IMR-90 (cell line): ENCODE measurements around the gene CLOCK. TPM values are rescaled to one million over a fixed set of nuclear protein-coding genes. Genes with fewer than 3 reads are reported as not detected.

ENCODE experiments used
- ATAC-seq: fragments of 200-7000 bp; cut with Tn5 transposase; 2 replicates; pipeline ENCODE4 v1.9.1; 2020; ENCODE audit warnings: low read depth, mild to moderate bottlenecking, moderate library complexity
- BruUV-seq: library from RNA; stranded (reverse); fragments of 400-500 nt; replicated peaks from 2 replicates; lab custom pipeline; 2021; lab: Mats Ljungman, UMichigan
- CTCF ChIA-PET: fragments of 300-600 bp; formaldehyde crosslinking; extraction: SDS; loops from one replicate; lab custom pipeline; 2021; ENCODE audit warnings: antibody characterized with exemption; lab: Yijun Ruan, JAX
- POLR2A ChIA-PET: fragments of 300-600 bp; sonication (Branson Sonifier 250); formaldehyde crosslinking; loops from one replicate; lab custom pipeline; 2022; ENCODE audit warnings: antibody characterized with exemption; ENCODE audit not compliant: unreplicated experiment; lab: Charles Lee
- DNase-seq: peaks from one replicate; pipeline ENCODE4 v3.0.0; 2013
- H2AFZ ChIP-seq: replicated peaks from 2 replicates; pipeline ENCODE3; 2013; ENCODE audit warnings: low read length, mild to moderate bottlenecking; ENCODE audit not compliant: poor library complexity
- H2AK5ac ChIP-seq: 2 replicates; pipeline ENCODE4 v1.6.1; 2013; ENCODE audit warnings: low read depth, low read length, inconsistent platforms
- H2AK9ac ChIP-seq: replicated peaks from 2 replicates; pipeline ENCODE3; 2013; ENCODE audit warnings: mild to moderate bottlenecking, low read depth, low read length, moderate library complexity; ENCODE audit not compliant: poor library complexity
- H2BK120ac ChIP-seq: 2 replicates; pipeline ENCODE4 v1.6.1; 2013; ENCODE audit warnings: low read depth, low read length, inconsistent platforms
- H2BK15ac ChIP-seq: 3 replicates; pipeline ENCODE4 v1.6.1; 2013; ENCODE audit warnings: low read depth, low read length, inconsistent platforms
- H2BK20ac ChIP-seq: 2 replicates; pipeline ENCODE4 v1.6.1; 2013; ENCODE audit warnings: low read depth, mild to moderate bottlenecking, inconsistent platforms, low read length, moderate library complexity
- H2BK5ac ChIP-seq: 2 replicates; pipeline ENCODE4 v1.6.1; 2013; ENCODE audit warnings: mild to moderate bottlenecking, low read depth, low read length, inconsistent platforms; ENCODE audit not compliant: poor library complexity, severe bottlenecking
- H3K14ac ChIP-seq: replicated peaks from 2 replicates; pipeline ENCODE4 v1.6.1; 2013; ENCODE audit warnings: low read depth, low read length, inconsistent platforms
- H3K18ac ChIP-seq: 2 replicates; pipeline ENCODE4 v1.6.1; 2013; ENCODE audit warnings: low read depth, low read length, control low read depth
- H3K23ac ChIP-seq: 2 replicates; pipeline ENCODE4 v1.6.1; 2013; ENCODE audit warnings: low read depth, low read length, inconsistent platforms
- H3K27ac ChIP-seq: 2 replicates; pipeline ENCODE4 v1.5.1; 2013; ENCODE audit warnings: mild to moderate bottlenecking, control low read depth, low read length; ENCODE audit not compliant: insufficient read depth
- H3K27me3 ChIP-seq: 2 replicates; pipeline ENCODE4 v1.6.1; 2013; ENCODE audit warnings: low read length; ENCODE audit not compliant: control insufficient read depth, insufficient read depth
- H3K36me3 ChIP-seq: 2 replicates; pipeline ENCODE4 v1.6.1; 2013; ENCODE audit warnings: low read length, mixed read lengths; ENCODE audit not compliant: control insufficient read depth, insufficient read depth
- H3K4ac ChIP-seq: 2 replicates; pipeline ENCODE4 v1.6.1; 2013; ENCODE audit warnings: low read depth, low read length, inconsistent platforms
- H3K4me1 ChIP-seq: 2 replicates; pipeline ENCODE4 v1.6.1; 2013; ENCODE audit warnings: low read length, mixed read lengths; ENCODE audit not compliant: control insufficient read depth, insufficient read depth
- H3K4me2 ChIP-seq: 2 replicates; pipeline ENCODE4 v1.6.1; 2013; ENCODE audit warnings: low read depth, mild to moderate bottlenecking, control low read depth, low read length, moderate library complexity
- H3K4me3 ChIP-seq: 2 replicates; pipeline ENCODE4 v1.5.1; 2013; ENCODE audit warnings: low read depth, mild to moderate bottlenecking, control low read depth, low read length, moderate library complexity; ENCODE audit not compliant: insufficient read depth
- H3K56ac ChIP-seq: 2 replicates; pipeline ENCODE4 v1.6.1; 2013; ENCODE audit warnings: low read length, inconsistent platforms; ENCODE audit not compliant: insufficient read depth; ENCODE audit errors: extremely low read depth
- H3K79me1 ChIP-seq, 2 experiments: 2 replicates each; pipeline ENCODE4 v1.6.1; 2013; ENCODE audit warnings: low read length in 2 of 2, inconsistent platforms in 1 of 2, low read depth in 1 of 2
- H3K9ac ChIP-seq: 2 replicates; pipeline ENCODE4 v1.6.1; 2013; ENCODE audit warnings: low read depth, low read length, control low read depth
- H3K9me1 ChIP-seq: 2 replicates; pipeline ENCODE4 v1.6.1; 2013; ENCODE audit warnings: low read length, inconsistent platforms; ENCODE audit not compliant: insufficient read depth
- H3K9me3 ChIP-seq: 2 replicates; pipeline ENCODE4 v1.6.1; 2013; ENCODE audit warnings: low read length; ENCODE audit not compliant: control insufficient read depth, insufficient read depth
- H4K20me1 ChIP-seq: 2 replicates; pipeline ENCODE4 v1.6.1; 2013; ENCODE audit warnings: low read length, inconsistent platforms; ENCODE audit not compliant: insufficient read depth
- H4K5ac ChIP-seq: 2 replicates; pipeline ENCODE4 v1.6.1; 2013; ENCODE audit warnings: mild to moderate bottlenecking, low read depth, low read length, control low read depth
- H4K8ac ChIP-seq, 2 experiments: 2 replicates each; pipeline ENCODE4 v1.6.1; 2013; ENCODE audit warnings: low read depth in 2 of 2, low read length in 2 of 2, control low read depth in 1 of 2, inconsistent platforms in 1 of 2
- H4K91ac ChIP-seq: 2 replicates; pipeline ENCODE4 v1.6.1; 2013; ENCODE audit warnings: low read depth, low read length, inconsistent platforms; ENCODE audit not compliant: insufficient read depth
- BHLHE40 ChIP-seq: fragments of 150-350 bp; IDR thresholded peaks from 2 replicates; pipeline ENCODE4 v1.6.1; 2016; ENCODE audit warnings: mild to moderate bottlenecking, low read depth, low read length
- CEBPB ChIP-seq: IDR thresholded peaks from 2 replicates; pipeline ENCODE4 v1.6.1; 2012; ENCODE audit warnings: low read depth, low read length, improper control_type of control experiment
- CHD1 ChIP-seq: IDR thresholded peaks from 2 replicates; pipeline ENCODE4 v1.6.1; 2012; ENCODE audit warnings: low read depth, low read length, improper control_type of control experiment
- FOS ChIP-seq: fragments of 150-350 bp; IDR thresholded peaks from 2 replicates; pipeline ENCODE4 v1.6.1; 2016; ENCODE audit warnings: low read depth, low read length
- MAFK ChIP-seq: IDR thresholded peaks from 2 replicates; pipeline ENCODE4 v1.6.1; 2012; ENCODE audit warnings: low read depth, low read length, improper control_type of control experiment
- MAZ ChIP-seq: IDR thresholded peaks from 2 replicates; pipeline ENCODE4 v1.6.1; 2012; ENCODE audit warnings: low read depth, mild to moderate bottlenecking, low read length, improper control_type of control experiment, moderate library complexity, borderline replicate concordance
- MXI1 ChIP-seq: IDR thresholded peaks from 2 replicates; pipeline ENCODE4 v1.6.1; 2012; ENCODE audit warnings: low read depth, mild to moderate bottlenecking, low read length, moderate library complexity, borderline replicate concordance
- NFE2L2 ChIP-seq: fragments of 150-350 bp; IDR thresholded peaks from 2 replicates; pipeline ENCODE4 v1.6.1; 2016; ENCODE audit warnings: low read depth, mild to moderate bottlenecking, low read length
- POLR2A ChIP-seq: IDR thresholded peaks from 2 replicates; pipeline ENCODE4 v1.6.1; 2012; ENCODE audit warnings: mild to moderate bottlenecking, low read depth, low read length
- RAD21 ChIP-seq: IDR thresholded peaks from 2 replicates; pipeline ENCODE4 v1.6.1; 2012; ENCODE audit warnings: low read length, improper control_type of control experiment
- RCOR1 ChIP-seq: IDR thresholded peaks from 2 replicates; pipeline ENCODE4 v1.6.1; 2012; ENCODE audit warnings: mild to moderate bottlenecking, low read length, improper control_type of control experiment; ENCODE audit not compliant: insufficient replicate concordance
- RFX5 ChIP-seq: IDR thresholded peaks from 2 replicates; pipeline ENCODE4 v1.8.0; 2012; ENCODE audit warnings: low read depth, mild to moderate bottlenecking, low read length, moderate library complexity
- SMC3 ChIP-seq: fragments of 150-350 bp; IDR thresholded peaks from 2 replicates; pipeline ENCODE4 v1.6.1; 2016; ENCODE audit warnings: low read depth, mild to moderate bottlenecking, antibody characterized with exemption, low read length, moderate library complexity
- WGBS, 2 experiments: methylation state at CpG; one replicate each; pipeline versions ENCODE4 v1.1.5 to v1.1.7; 2013; ENCODE audit warnings: missing lambda C conversion rate in 2 of 2; ENCODE audit not compliant: insufficient read length in 1 of 2; ENCODE audit errors: extremely low coverage in 2 of 2; 5-methylcytosine and 5-hydroxymethylcytosine counted together
- dilution Hi-C: fragments of 300-500 bp; cut with HindIII; formaldehyde crosslinking; loops from one replicate; pipeline ENCODE4 v1.14.3; 2018; ENCODE audit warnings: low sequenced_read_pairs; ENCODE audit not compliant: unreplicated experiment
- in situ Hi-C: fragments of 300-500 bp; cut with MboI; formaldehyde crosslinking; loops from 3 replicates; pipeline ENCODE4 v1.14.3; 2019; ENCODE audit warnings: low sequenced_read_pairs, inconsistent platforms, mixed read lengths
- intact Hi-C: fragments of 100-400 bp; cut with micrococcal nuclease; formaldehyde crosslinking; loops from 2 replicates; pipeline ENCODE4 v1.10.0; 2022
- polyA plus RNA-seq, 3 experiments: library from polyadenylated mRNA; depleted of rRNA; stranded (reverse); fragments of >200 nt; gene quantifications; 2 replicates each; pipeline ENCODE4 v1.2.3, GENCODE V29; 2012; ENCODE audit warnings: low replicate concordance in 1 of 3
- total RNA-seq: library from RNA; depleted of rRNA; stranded (reverse); fragments of >200 nt; gene quantifications from 2 replicates; pipeline ENCODE4 v1.2.3, GENCODE V29; 2012
- TF ChIP-seq, protein P1 (sequence below): conservative IDR thresholded peaks from 2 replicates; pipeline ENCODE4 v1.5.1; 2012; ENCODE audit warnings: mild to moderate bottlenecking, low read depth, low read length, improper control_type of control experiment
- TF ChIP-seq, protein P2 (sequence below): fragments of 150-350 bp; IDR thresholded peaks from 2 replicates; pipeline ENCODE4 v1.6.1; 2016; ENCODE audit warnings: low read depth, mild to moderate bottlenecking, low read length, moderate library complexity, borderline replicate concordance
- TF ChIP-seq, protein P3 (sequence below): fragments of 150-350 bp; IDR thresholded peaks from 2 replicates; pipeline ENCODE4 v1.6.1; 2017; ENCODE audit warnings: mild to moderate bottlenecking, antibody characterized with exemption, low read length, low read depth

The CLOCK gene
- total and polyA plus RNA-seq, 2 of the 4 experiments (the other 2 are of a cell fraction) = 7.3 to 53.4 TPM

DNA sequence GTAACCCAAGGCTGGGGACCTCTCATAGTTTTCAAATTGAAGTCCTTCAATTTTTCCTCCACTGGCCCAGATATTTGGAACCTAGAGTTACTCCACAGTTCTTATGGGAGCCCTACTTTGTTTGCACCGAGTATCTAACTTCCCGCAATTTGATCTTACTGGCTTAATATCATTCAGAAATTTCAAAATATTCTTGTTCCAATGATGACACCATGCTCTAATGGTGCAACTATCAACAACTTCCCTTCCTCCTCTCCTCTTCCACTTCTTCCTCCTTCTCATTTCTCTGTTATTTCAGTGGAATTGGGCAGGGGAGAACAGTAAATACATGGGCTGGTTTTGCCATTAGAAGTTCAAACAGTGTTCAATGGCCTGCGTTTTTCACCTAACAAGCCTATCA lies 25.1 kb upstream of the CLOCK start:
- H3K14ac ChIP-seq = no peak overlapping the region
- no peak overlapping the region for H4K8ac ChIP-seq
- 90% methylated on average over 2 of the region's 3 CpGs; no CpG with 5 or more reads in 1 of the 2 experiments for WGBS, 2 experiments
- intact Hi-C loops = loop anchor here (2.0 kb wide), 1 partner anchor 33 kb away; no protein-coding TSS in a partner anchor
- H2AK9ac ChIP-seq = no peak overlapping the region
- H2AK5ac ChIP-seq = no peak overlapping the region
- H3K56ac ChIP-seq = no peak overlapping the region
- no peak overlapping the region for H2AFZ ChIP-seq
- no peak overlapping the region for H4K91ac ChIP-seq
- no peak overlapping the region for H3K4ac ChIP-seq
- H3K4me3 ChIP-seq = no peak overlapping the region
- no peak overlapping the region for H3K23ac ChIP-seq
- H3K18ac ChIP-seq = no peak overlapping the region
- H3K79me1 ChIP-seq = no peaks in the 10 kb centered on the region
- no peaks in the 10 kb centered on the region for H3K9me1 ChIP-seq
- no peaks in the 10 kb centered on the region for H3K36me3 ChIP-seq
- no peak for DNase-seq
- in situ Hi-C loops = loop anchor here (25.0 kb wide), 1 partner anchor 560 kb away; no protein-coding TSS in a partner anchor
- ChIA-PET CTCF (no interaction called here), POLR2A (no interaction called here)
- H3K4me2 ChIP-seq = no peak overlapping the region
- H3K4me1 ChIP-seq = no peaks in the 10 kb centered on the region
- H3K9ac ChIP-seq = no peak overlapping the region
- TF ChIP-seq RCOR1 = no peak
- no peak for TF ChIP-seq RFX5
- TF ChIP-seq MAFK = no peak
- TF ChIP-seq CHD1 = no peak
- no peak for TF ChIP-seq NFE2L2
- TF ChIP-seq RAD21 = no peak
- TF ChIP-seq CEBPB = no peak
- TF ChIP-seq, protein P1, sequence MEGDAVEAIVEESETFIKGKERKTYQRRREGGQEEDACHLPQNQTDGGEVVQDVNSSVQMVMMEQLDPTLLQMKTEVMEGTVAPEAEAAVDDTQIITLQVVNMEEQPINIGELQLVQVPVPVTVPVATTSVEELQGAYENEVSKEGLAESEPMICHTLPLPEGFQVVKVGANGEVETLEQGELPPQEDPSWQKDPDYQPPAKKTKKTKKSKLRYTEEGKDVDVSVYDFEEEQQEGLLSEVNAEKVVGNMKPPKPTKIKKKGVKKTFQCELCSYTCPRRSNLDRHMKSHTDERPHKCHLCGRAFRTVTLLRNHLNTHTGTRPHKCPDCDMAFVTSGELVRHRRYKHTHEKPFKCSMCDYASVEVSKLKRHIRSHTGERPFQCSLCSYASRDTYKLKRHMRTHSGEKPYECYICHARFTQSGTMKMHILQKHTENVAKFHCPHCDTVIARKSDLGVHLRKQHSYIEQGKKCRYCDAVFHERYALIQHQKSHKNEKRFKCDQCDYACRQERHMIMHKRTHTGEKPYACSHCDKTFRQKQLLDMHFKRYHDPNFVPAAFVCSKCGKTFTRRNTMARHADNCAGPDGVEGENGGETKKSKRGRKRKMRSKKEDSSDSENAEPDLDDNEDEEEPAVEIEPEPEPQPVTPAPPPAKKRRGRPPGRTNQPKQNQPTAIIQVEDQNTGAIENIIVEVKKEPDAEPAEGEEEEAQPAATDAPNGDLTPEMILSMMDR = no peak
- TF ChIP-seq, protein P2, sequence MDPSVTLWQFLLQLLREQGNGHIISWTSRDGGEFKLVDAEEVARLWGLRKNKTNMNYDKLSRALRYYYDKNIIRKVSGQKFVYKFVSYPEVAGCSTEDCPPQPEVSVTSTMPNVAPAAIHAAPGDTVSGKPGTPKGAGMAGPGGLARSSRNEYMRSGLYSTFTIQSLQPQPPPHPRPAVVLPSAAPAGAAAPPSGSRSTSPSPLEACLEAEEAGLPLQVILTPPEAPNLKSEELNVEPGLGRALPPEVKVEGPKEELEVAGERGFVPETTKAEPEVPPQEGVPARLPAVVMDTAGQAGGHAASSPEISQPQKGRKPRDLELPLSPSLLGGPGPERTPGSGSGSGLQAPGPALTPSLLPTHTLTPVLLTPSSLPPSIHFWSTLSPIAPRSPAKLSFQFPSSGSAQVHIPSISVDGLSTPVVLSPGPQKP = no peak
- TF ChIP-seq POLR2A = no peak
- TF ChIP-seq, protein P3, sequence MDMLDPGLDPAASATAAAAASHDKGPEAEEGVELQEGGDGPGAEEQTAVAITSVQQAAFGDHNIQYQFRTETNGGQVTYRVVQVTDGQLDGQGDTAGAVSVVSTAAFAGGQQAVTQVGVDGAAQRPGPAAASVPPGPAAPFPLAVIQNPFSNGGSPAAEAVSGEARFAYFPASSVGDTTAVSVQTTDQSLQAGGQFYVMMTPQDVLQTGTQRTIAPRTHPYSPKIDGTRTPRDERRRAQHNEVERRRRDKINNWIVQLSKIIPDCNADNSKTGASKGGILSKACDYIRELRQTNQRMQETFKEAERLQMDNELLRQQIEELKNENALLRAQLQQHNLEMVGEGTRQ = no peak
- TF ChIP-seq FOS = no peak
- no peak for TF ChIP-seq MXI1
- no peak for TF ChIP-seq SMC3
- no peak for TF ChIP-seq BHLHE40
- TF ChIP-seq MAZ = no peak
- H3K27ac ChIP-seq = no peak overlapping the region
- no peak overlapping the region for H2BK5ac ChIP-seq
- no peak for ATAC-seq
- H4K20me1 ChIP-seq = no peaks in the 10 kb centered on the region
- peaks cover 2% of the 10 kb centered on the region; the same call in 1 of the 2 replicates for H3K9me3 ChIP-seq
- no peak overlapping the region for H2BK15ac ChIP-seq
- no peak overlapping the region for H4K5ac ChIP-seq
- H2BK20ac ChIP-seq = no peak overlapping the region
- no TSS peak for BruUV-seq
- no peak overlapping the region for H2BK120ac ChIP-seq
- dilution Hi-C loops = no loop called here
- no peaks in the 10 kb centered on the region; the same call in 1 of the 2 replicates for H3K27me3 ChIP-seq
